Transverse colon (tissue), 3 donors: Measurements from ENCODE around the gene OR12D2.

ENCODE experiments used
- POLR2A ChIP-seq: fragments of 450-650 bp; IDR thresholded peaks from one replicate; pipeline ENCODE4 v1.6.1; 2016; ENCODE audit warnings: antibody characterized with exemption, mild to moderate bottlenecking, moderate library complexity
- TF ChIP-seq, protein P1 (sequence below), 5 experiments: fragments of 200-600 bp in 3 of 5; fragments of 450-650 bp in 2 of 5; sonication (generic) in 3 of 5; IDR thresholded peaks; 1 replicate in 2 of 5; 2 replicates in 3 of 5; pipeline ENCODE4 v1.5.1; 2016 to 2017; ENCODE audit warnings: antibody characterized with exemption in 5 of 5, inconsistent platforms in 3 of 5, mild to moderate bottlenecking in 2 of 5, moderate library complexity in 1 of 5

DNA sequence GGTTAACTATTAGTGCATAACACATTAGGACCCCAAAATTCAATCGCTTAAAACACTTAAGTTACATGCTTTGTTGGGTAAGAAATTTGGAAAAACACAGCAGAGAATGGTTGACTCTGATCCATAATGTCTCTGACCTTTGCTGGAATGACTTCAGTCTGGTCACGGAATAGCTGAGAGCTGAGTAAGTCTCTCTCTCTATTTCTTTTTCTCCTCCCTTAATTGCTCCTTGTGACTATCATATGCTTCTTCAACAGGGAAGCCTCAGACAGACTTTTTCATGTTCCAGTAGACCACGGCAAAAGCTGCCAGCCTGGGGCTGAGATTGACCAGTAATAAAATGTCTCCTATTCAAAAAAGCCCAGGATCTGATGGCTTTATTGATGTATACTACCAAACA, 24.1 kb downstream of the OR12D2 start:
- TF ChIP-seq, protein P1, sequence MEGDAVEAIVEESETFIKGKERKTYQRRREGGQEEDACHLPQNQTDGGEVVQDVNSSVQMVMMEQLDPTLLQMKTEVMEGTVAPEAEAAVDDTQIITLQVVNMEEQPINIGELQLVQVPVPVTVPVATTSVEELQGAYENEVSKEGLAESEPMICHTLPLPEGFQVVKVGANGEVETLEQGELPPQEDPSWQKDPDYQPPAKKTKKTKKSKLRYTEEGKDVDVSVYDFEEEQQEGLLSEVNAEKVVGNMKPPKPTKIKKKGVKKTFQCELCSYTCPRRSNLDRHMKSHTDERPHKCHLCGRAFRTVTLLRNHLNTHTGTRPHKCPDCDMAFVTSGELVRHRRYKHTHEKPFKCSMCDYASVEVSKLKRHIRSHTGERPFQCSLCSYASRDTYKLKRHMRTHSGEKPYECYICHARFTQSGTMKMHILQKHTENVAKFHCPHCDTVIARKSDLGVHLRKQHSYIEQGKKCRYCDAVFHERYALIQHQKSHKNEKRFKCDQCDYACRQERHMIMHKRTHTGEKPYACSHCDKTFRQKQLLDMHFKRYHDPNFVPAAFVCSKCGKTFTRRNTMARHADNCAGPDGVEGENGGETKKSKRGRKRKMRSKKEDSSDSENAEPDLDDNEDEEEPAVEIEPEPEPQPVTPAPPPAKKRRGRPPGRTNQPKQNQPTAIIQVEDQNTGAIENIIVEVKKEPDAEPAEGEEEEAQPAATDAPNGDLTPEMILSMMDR (IDR thresholded peaks at IDR 0.05) = no peak
- TF ChIP-seq POLR2A = no peak
